ENCODE measurements around the gene COL5A3. TPM values are rescaled to one million over a fixed set of nuclear protein-coding genes. Genes with fewer than 3 reads are reported as not detected.
A peak's percentile ranks its signal among the peaks of the same experiment; 100 is the strongest.

COL5A3 gene
- polyA plus RNA-seq, 2 of the 4 experiments (the other 2 are of a cell fraction) = 0.12 to 0.36 TPM

DNA sequence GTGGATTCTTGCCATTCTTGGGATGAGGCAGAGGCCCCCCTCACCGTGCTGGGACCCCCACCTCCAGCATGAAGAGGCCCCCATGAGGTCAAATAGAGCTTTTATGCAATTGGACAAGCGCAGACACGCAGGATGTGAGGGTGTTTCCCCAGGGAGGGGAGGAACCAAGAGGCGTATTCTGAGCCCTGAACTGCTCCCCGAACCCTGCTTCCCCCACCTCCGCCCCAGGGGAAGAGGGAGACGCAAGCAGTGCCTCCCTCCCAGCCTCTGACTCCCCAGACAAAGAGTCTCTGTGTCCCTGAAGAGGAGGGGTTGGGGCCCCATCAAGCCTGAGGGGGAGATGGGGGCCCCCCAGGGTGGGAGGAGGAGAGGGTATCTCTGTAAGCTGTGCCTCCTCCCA is 1.7 kb upstream of the COL5A3 start:
- 0% methylated on average over 3 of the region's 7 CpGs for WGBS (ENCODE audit: missing lambda C conversion rate)
- no peak for DNase-seq (ENCODE audit: low read depth in 1 of 2, low spot score in 1 of 2)
- ChIA-PET CTCF (interaction anchor here (1.1 to 2.0 kb wide), 2 partner anchors 16 to 82 kb away, joined by 5 read pairs; no protein-coding TSS in a partner anchor), POLR2A (no interaction called here)
- peaks cover 20% of the 10 kb centered on the region for H3K4me1 ChIP-seq
- no peak for TF ChIP-seq ZSCAN20 (CRISPR knock-in tag; IDR thresholded peaks at IDR 0.05)
- TF ChIP-seq HOXA7 (CRISPR knock-in tag; IDR thresholded peaks at IDR 0.05) = no peak
- TF ChIP-seq, protein P1, sequence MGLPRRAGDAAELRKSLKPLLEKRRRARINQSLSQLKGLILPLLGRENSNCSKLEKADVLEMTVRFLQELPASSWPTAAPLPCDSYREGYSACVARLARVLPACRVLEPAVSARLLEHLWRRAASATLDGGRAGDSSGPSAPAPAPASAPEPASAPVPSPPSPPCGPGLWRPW (IDR thresholded peaks at IDR 0.05) = no peak
- TF ChIP-seq NFE2L2 (conservative IDR thresholded peaks at IDR 0.05; ENCODE audit: low read length) = no peak
- TF ChIP-seq TP53 (CRISPR knock-in tag; IDR thresholded peaks at IDR 0.05) = no peak
- no peak for TF ChIP-seq BCL3 (IDR thresholded peaks at IDR 0.05)
- TF ChIP-seq RARB (CRISPR knock-in tag; IDR thresholded peaks at IDR 0.05) = no peak
- TF ChIP-seq CHD2 (IDR thresholded peaks at IDR 0.05; ENCODE audit: low read length, partially characterized antibody) = no peak
- TF ChIP-seq CBX2 (IDR thresholded peaks at IDR 0.05; ENCODE audit: borderline replicate concordance, low read depth) = no peak
- TF ChIP-seq MAFK (IDR thresholded peaks at IDR 0.05; ENCODE audit: partially characterized antibody) = no peak
- no peak for TF ChIP-seq ELK1 (IDR thresholded peaks at IDR 0.05; ENCODE audit: low read depth, low read length)
- ATAC-seq = no peak
- H3K4me2 ChIP-seq = no peak overlapping the region
- no peak overlapping the region for H3K4me3 ChIP-seq
- FAIRE-seq = no peak
- H3K27ac ChIP-seq = no peak overlapping the region
- H3K9me3 ChIP-seq = no peaks in the 10 kb centered on the region

DNA sequence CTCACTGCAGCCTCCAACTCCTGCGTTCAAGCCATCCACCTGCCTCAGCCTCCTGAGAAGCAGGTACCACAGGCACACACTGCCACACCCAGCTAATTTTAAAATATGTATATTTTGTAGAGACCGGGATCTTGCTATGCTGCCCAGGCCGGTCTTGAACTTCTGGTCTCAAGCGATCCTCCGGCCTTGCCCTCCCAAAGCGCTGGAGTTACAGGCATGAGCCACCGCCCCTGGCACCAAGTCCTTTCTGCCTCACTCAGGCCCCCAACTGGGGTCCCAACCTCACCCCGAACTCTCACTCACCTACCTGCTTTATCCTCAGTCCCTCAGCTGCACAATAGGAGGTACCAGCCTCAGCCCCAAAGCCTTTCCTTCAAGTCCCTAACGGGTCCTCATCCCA is 635 bp upstream of the COL5A3 start:
- no peak for FAIRE-seq
- ATAC-seq = no peak
- TF ChIP-seq, protein P2, sequence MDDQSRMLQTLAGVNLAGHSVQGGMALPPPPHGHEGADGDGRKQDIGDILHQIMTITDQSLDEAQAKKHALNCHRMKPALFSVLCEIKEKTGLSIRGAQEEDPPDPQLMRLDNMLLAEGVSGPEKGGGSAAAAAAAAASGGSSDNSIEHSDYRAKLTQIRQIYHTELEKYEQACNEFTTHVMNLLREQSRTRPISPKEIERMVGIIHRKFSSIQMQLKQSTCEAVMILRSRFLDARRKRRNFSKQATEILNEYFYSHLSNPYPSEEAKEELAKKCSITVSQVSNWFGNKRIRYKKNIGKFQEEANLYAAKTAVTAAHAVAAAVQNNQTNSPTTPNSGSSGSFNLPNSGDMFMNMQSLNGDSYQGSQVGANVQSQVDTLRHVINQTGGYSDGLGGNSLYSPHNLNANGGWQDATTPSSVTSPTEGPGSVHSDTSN (IDR thresholded peaks at IDR 0.05) = no peak
- no peak for TF ChIP-seq KDM1A (IDR thresholded peaks at IDR 0.05; ENCODE audit: low read depth)
- H3K4me3 ChIP-seq = peak overlapping the region; percentile 41; the same call in 1 of the 3 replicates
- ChIA-PET POLR2A (no interaction called here), CTCF (interaction anchor here (1.1 to 1.4 kb wide), 4 partner anchors 11 to 17 kb away, joined by 3 to 7 read pairs (median 6); no protein-coding TSS in a partner anchor)
- WGBS (ENCODE audit: missing lambda C conversion rate) = 73% methylated on average over 9 of the region's 9 CpGs
- DNase-seq (ENCODE audit: low read depth in 1 of 2, low spot score in 1 of 2) = no peak
- H3K4me2 ChIP-seq = peak overlapping the region; percentile 94; the same call in 2 of the 3 replicates
- H3K27ac ChIP-seq = no peak overlapping the region
- H3K9me3 ChIP-seq = no peaks in the 10 kb centered on the region
- peaks cover 20% of the 10 kb centered on the region for H3K4me1 ChIP-seq

DNA sequence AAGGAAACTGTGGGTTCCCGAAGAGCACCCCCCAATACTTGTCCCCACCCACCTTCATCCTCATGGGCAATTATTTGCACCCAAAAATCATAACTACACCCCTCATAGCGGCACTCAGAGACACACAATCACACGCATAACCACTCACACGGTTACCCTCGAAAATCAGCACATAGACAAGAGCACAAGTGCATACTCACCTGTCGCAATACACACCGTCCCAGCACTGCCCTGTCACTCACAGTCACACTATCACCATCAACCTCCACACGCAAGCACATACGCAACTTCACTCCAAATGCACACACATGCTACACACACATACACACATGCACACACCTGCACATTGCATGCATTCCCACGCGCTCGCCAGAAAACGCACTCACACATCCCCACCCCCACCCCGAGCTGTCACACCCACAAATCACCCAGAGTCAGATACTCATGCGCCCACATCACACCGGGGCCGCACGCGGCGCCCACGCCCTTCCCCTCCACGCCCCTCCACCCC is 535 bp downstream of the COL5A3 start:
- peak overlapping the region; percentile 41 for H3K4me3 ChIP-seq
- ChIA-PET CTCF (interaction anchor here (0.6 to 1.4 kb wide), 5 partner anchors 10 to 79 kb away, joined by 3 to 7 read pairs (median 4); no protein-coding TSS in a partner anchor), POLR2A (interaction anchor here (0.6 kb wide), 1 partner anchor 81 kb away, joined by 3 read pairs; no protein-coding TSS in a partner anchor)
- peak; percentile 16 to 27; a peak in 3 of 6 replicates for ATAC-seq
- TF ChIP-seq HOXA7 (CRISPR knock-in tag; IDR thresholded peaks at IDR 0.05) (no peak), HEYL (CRISPR knock-in tag; IDR thresholded peaks at IDR 0.05) (no peak), NFE2L2 (conservative IDR thresholded peaks at IDR 0.05; ENCODE audit: low read length) (no peak), EHMT2 (IDR thresholded peaks at IDR 0.05; ENCODE audit: low read depth) (no peak), RAD21 (conservative IDR thresholded peaks at IDR 0.05 in 1 of 2, IDR thresholded peaks at IDR 0.05 in 1 of 2) (no peak)
- TF ChIP-seq, protein P3, sequence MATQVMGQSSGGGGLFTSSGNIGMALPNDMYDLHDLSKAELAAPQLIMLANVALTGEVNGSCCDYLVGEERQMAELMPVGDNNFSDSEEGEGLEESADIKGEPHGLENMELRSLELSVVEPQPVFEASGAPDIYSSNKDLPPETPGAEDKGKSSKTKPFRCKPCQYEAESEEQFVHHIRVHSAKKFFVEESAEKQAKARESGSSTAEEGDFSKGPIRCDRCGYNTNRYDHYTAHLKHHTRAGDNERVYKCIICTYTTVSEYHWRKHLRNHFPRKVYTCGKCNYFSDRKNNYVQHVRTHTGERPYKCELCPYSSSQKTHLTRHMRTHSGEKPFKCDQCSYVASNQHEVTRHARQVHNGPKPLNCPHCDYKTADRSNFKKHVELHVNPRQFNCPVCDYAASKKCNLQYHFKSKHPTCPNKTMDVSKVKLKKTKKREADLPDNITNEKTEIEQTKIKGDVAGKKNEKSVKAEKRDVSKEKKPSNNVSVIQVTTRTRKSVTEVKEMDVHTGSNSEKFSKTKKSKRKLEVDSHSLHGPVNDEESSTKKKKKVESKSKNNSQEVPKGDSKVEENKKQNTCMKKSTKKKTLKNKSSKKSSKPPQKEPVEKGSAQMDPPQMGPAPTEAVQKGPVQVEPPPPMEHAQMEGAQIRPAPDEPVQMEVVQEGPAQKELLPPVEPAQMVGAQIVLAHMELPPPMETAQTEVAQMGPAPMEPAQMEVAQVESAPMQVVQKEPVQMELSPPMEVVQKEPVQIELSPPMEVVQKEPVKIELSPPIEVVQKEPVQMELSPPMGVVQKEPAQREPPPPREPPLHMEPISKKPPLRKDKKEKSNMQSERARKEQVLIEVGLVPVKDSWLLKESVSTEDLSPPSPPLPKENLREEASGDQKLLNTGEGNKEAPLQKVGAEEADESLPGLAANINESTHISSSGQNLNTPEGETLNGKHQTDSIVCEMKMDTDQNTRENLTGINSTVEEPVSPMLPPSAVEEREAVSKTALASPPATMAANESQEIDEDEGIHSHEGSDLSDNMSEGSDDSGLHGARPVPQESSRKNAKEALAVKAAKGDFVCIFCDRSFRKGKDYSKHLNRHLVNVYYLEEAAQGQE (IDR thresholded peaks at IDR 0.05) = peak; percentile 19; the same call in 1 of the 2 replicates
- no peaks in the 10 kb centered on the region for H3K9me3 ChIP-seq
- 0% methylated on average over 13 of the region's 22 CpGs for WGBS (ENCODE audit: missing lambda C conversion rate)
- H3K4me1 ChIP-seq = peaks cover 20% of the 10 kb centered on the region
- H3K27ac ChIP-seq = 0 out of 6 replicates have a peak overlapping the region, but pooled peaks of 1 of the 2 experiments have one; percentile 52
- peak overlapping the region; percentile 94 for H3K4me2 ChIP-seq
- no peak for DNase-seq (ENCODE audit: low read depth in 1 of 2, low spot score in 1 of 2)
- no peak for FAIRE-seq
